GM23338 (cell line): ENCODE data around the gene TBC1D9. TPM values are rescaled to one million over a fixed set of nuclear protein-coding genes. Genes with fewer than 3 reads are reported as not detected.

Experiments used
- ATAC-seq: fragments of 200-7000 bp; cut with Tn5 transposase; 3 replicates; pipeline ENCODE4 v1.9.1; 2020
- DNase-seq: peaks from one replicate; pipeline ENCODE4 v3.0.0-alpha.2; 2015; ENCODE audit warnings: low spot score
- H2AFZ ChIP-seq: fragments of 200-600 bp; sonication (generic); 2 replicates; pipeline ENCODE4 v1.8.0; 2016; ENCODE audit warnings: antibody characterized with exemption, mild to moderate bottlenecking, moderate library complexity
- H3F3A ChIP-seq: fragments of 200-600 bp; sonication (generic); replicated peaks from 2 replicates; pipeline ENCODE4 v1.8.0; 2017; ENCODE audit warnings: antibody characterized with exemption, mixed run types, low read depth
- H3K27ac ChIP-seq: fragments of 200-600 bp; sonication (generic); 2 replicates; pipeline ENCODE4 v1.6.1; 2016; ENCODE audit warnings: low read depth
- H3K27me3 ChIP-seq: fragments of 200-600 bp; sonication (generic); 2 replicates; pipeline ENCODE4 v1.8.0; 2016; ENCODE audit warnings: mild to moderate bottlenecking, mixed run types, moderate library complexity; ENCODE audit not compliant: insufficient read depth
- H3K36me3 ChIP-seq: fragments of 200-600 bp; sonication (generic); 2 replicates; pipeline ENCODE4 v1.8.0; 2016; ENCODE audit warnings: mild to moderate bottlenecking; ENCODE audit not compliant: insufficient read depth
- H3K4me1 ChIP-seq: fragments of 200-600 bp; sonication (generic); 2 replicates; pipeline ENCODE4 v1.8.0; 2016; ENCODE audit warnings: mild to moderate bottlenecking, moderate library complexity; ENCODE audit not compliant: insufficient read depth
- H3K4me2 ChIP-seq: fragments of 200-600 bp; sonication (generic); 2 replicates; pipeline ENCODE4 v1.7.1; 2017; ENCODE audit warnings: mixed run types
- H3K4me3 ChIP-seq: fragments of 200-600 bp; sonication (generic); 2 replicates; pipeline ENCODE4 v1.6.1; 2016; ENCODE audit warnings: mixed run types
- H3K79me2 ChIP-seq: fragments of 200-600 bp; sonication (generic); replicated peaks from 2 replicates; pipeline ENCODE4 v1.8.0; 2017; ENCODE audit warnings: mild to moderate bottlenecking; ENCODE audit not compliant: insufficient read depth
- H3K9me2 ChIP-seq: fragments of 200-600 bp; sonication (generic); 2 replicates; pipeline ENCODE4 v1.8.0; 2017; ENCODE audit not compliant: insufficient read depth
- H4K20me1 ChIP-seq: fragments of 200-600 bp; sonication (generic); replicated peaks from 2 replicates; pipeline ENCODE4 v1.8.0; 2017; ENCODE audit warnings: mild to moderate bottlenecking; ENCODE audit not compliant: insufficient read depth
- H3K27ac Mint-ChIP-seq: 2 replicates; pipeline ENCODE4 v1.8.0; 2020; ENCODE audit warnings: inconsistent platforms, mild to moderate bottlenecking, moderate library complexity, mixed read lengths
- H3K27me3 Mint-ChIP-seq: 3 replicates; pipeline ENCODE4 v1.8.0; 2022; ENCODE audit warnings: low read depth, mild to moderate bottlenecking, moderate library complexity, mixed read lengths, inconsistent platforms; ENCODE audit not compliant: insufficient read depth, poor library complexity
- H3K36me3 Mint-ChIP-seq: 3 replicates; pipeline ENCODE4 v1.8.0; 2021; ENCODE audit warnings: low read depth, mild to moderate bottlenecking, inconsistent platforms, moderate library complexity, mixed read lengths
- H3K4me1 Mint-ChIP-seq: 3 replicates; pipeline ENCODE4 v1.8.0; 2020; ENCODE audit warnings: mild to moderate bottlenecking, inconsistent platforms, mixed read lengths
- H3K4me3 Mint-ChIP-seq: 3 replicates; pipeline ENCODE4 v1.8.0; 2021; ENCODE audit warnings: moderate library complexity, mild to moderate bottlenecking, inconsistent platforms, mixed read lengths
- H3K9me3 Mint-ChIP-seq: 3 replicates; pipeline ENCODE4 v1.8.0; 2020; ENCODE audit warnings: moderate library complexity, mild to moderate bottlenecking, inconsistent platforms, mixed read lengths
- CREB1 ChIP-seq: fragments of 250-450 bp; sonication (Bioruptor Pico); IDR thresholded peaks from 2 replicates; pipeline ENCODE4 v1.5.0; 2020; ENCODE audit warnings: low read depth, mild to moderate bottlenecking, moderate library complexity
- CTCF ChIP-seq, 2 experiments: fragments of 200-600 bp in 1 of 2; sonication (generic) in 1 of 2; conservative IDR thresholded peaks; 2 replicates each; pipeline versions ENCODE4 v1.5.1 to v1.6.1; 2016 to 2017; ENCODE audit warnings: antibody characterized with exemption in 2 of 2, low read depth in 2 of 2, mild to moderate bottlenecking in 2 of 2, moderate library complexity in 1 of 2
- EZH2 ChIP-seq: fragments of 200-600 bp; sonication (generic); IDR thresholded peaks from one replicate; pipeline ENCODE4 v1.8.0; 2017; ENCODE audit warnings: antibody characterized with exemption, mild to moderate bottlenecking, low read depth; ENCODE audit not compliant: unreplicated experiment
- EZH2phosphoT487 ChIP-seq: fragments of 200-600 bp; sonication (generic); IDR thresholded peaks from one replicate; pipeline ENCODE4 v1.8.1; 2018; ENCODE audit warnings: antibody characterized with exemption; ENCODE audit not compliant: unreplicated experiment
- JUNB ChIP-seq: IDR thresholded peaks from one replicate; pipeline ENCODE4 v1.6.1; 2016; ENCODE audit warnings: antibody characterized with exemption; ENCODE audit not compliant: unreplicated experiment
- NANOG ChIP-seq: IDR thresholded peaks from 2 replicates; pipeline ENCODE4 v1.6.1; 2016; ENCODE audit warnings: antibody characterized with exemption, borderline replicate concordance
- POLR2AphosphoS5 ChIP-seq: IDR thresholded peaks from 2 replicates; pipeline ENCODE4 v1.6.1; 2016; ENCODE audit warnings: antibody characterized with exemption, low read depth
- REST ChIP-seq: IDR thresholded peaks from one replicate; pipeline ENCODE4 v1.6.1; 2018; ENCODE audit warnings: antibody characterized with exemption; ENCODE audit not compliant: unreplicated experiment
- STAT1 ChIP-seq: IDR thresholded peaks from one replicate; pipeline ENCODE4 v1.6.1; 2016; ENCODE audit warnings: antibody characterized with exemption; ENCODE audit not compliant: unreplicated experiment
- ZNF114 ChIP-seq: fragments of 250-450 bp; sonication (Bioruptor Pico); IDR thresholded peaks from 2 replicates; pipeline ENCODE4 v1.5.0; 2020; ENCODE audit warnings: mild to moderate bottlenecking, moderate library complexity
- ZNF331 ChIP-seq: fragments of 250-450 bp; sonication (Bioruptor Pico); IDR thresholded peaks from 2 replicates; pipeline ENCODE4 v1.5.0; 2020; ENCODE audit warnings: low read depth, mild to moderate bottlenecking, moderate library complexity
- polyA plus RNA-seq: library from polyadenylated mRNA; unstranded; fragments of >200 nt; fragmentation: Nextera tagmentation; extraction: Ambion mirVana; gene quantifications from 2 replicates; pipeline ENCODE4 v1.2.1, GENCODE V29; 2016
- total RNA-seq: library from RNA; depleted of rRNA; stranded (reverse); fragments of >200 nt; shearing (Covaris generic); gene quantifications from 2 replicates; pipeline ENCODE4 v1.2.3, GENCODE V29; 2014
- TF ChIP-seq, protein P1 (sequence below): IDR thresholded peaks from 2 replicates; pipeline ENCODE4 v1.6.1; 2016; ENCODE audit warnings: antibody characterized with exemption

Gene TBC1D9
- total and polyA plus RNA-seq, 2 experiments from 2014 or later: 0.03 to 0.56 TPM

GRCh38 chr4:140706665-140707064 lies 49.5 kb downstream of the TBC1D9 start (continued):
- TF ChIP-seq REST (no peak), JUNB (no peak), CTCF (conservative IDR thresholded peaks at IDR 0.05; ENCODE audit: low read depth in 2 of 2) (no peak)

DNA sequence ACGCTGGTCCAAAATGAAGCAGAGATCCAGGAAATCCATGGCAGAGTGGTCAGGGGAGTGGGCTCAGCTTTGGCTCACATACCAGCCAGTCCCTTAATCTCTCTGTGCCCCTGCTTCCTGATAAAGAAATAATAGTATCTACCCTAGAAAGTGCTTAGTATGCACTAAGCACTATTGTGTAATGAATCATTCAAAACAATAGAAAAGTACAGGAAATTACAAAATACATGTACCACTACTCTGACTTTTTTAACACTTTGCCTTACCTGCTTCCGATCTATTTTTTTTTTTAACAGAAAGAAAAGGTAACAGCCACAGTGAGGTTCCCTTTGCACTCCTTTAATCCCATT lies 49.9 kb downstream of the TBC1D9 start:
- Histone ChIP-seq H4K20me1 (no peaks in the 10 kb centered on the region), H3K4me3 (no peak overlapping the region), H3K4me2 (no peak overlapping the region), H2AFZ (no peak overlapping the region), H3K27ac (no peak overlapping the region), H3K36me3 (no peaks in the 10 kb centered on the region; the same call in 1 of the 2 replicates), H3K4me1 (no peaks in the 10 kb centered on the region), H3K9me2 (no peaks in the 10 kb centered on the region), H3F3A (no peaks in the 10 kb centered on the region), H3K27me3 (no peaks in the 10 kb centered on the region), H3K79me2 (no peaks in the 10 kb centered on the region)
- TF ChIP-seq POLR2AphosphoS5 (no peak), NANOG (no peak), REST (no peak), ZNF331 (CRISPR knock-in tag) (no peak), ZNF114 (CRISPR knock-in tag) (no peak), STAT1 (no peak), EZH2 (no peak), CTCF (conservative IDR thresholded peaks at IDR 0.05; ENCODE audit: low read depth in 2 of 2) (no peak), JUNB (no peak), CREB1 (CRISPR knock-in tag) (no peak), EZH2phosphoT487 (no peak)
- TF ChIP-seq, protein P1, sequence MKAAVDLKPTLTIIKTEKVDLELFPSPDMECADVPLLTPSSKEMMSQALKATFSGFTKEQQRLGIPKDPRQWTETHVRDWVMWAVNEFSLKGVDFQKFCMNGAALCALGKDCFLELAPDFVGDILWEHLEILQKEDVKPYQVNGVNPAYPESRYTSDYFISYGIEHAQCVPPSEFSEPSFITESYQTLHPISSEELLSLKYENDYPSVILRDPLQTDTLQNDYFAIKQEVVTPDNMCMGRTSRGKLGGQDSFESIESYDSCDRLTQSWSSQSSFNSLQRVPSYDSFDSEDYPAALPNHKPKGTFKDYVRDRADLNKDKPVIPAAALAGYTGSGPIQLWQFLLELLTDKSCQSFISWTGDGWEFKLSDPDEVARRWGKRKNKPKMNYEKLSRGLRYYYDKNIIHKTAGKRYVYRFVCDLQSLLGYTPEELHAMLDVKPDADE: no peak
- Mint-ChIP-seq H3K9me3 (peaks cover 10% of the 10 kb centered on the region), H3K36me3 (peaks cover 13% of the 10 kb centered on the region), H3K4me1 (peaks cover 7% of the 10 kb centered on the region; the same call in 2 of the 3 replicates), H3K27me3 (peaks cover 1% of the 10 kb centered on the region), H3K27ac (no peak overlapping the region), H3K4me3 (no peak overlapping the region)
- DNase-seq: no peak
- ATAC-seq: no peak
